SW 1271 (cell line): ENCODE measurements around the gene SMAD3.
A peak's percentile ranks its signal among the peaks of the same experiment; 100 is the strongest.

Source experiments
- DNase-seq, 2 experiments: peaks; one replicate each; lab custom pipeline; 2025; lab: John Stamatoyannopoulos, UW

The SMAD3 gene

GRCh38 chr15:67082007-67082536, 16.7 kb downstream of the SMAD3 start:
- DNase-seq = no peak

GRCh38 chr15:67083135-67083762, 17.8 kb downstream of the SMAD3 start:
- DNase-seq = no peak

GRCh38 chr15:67084561-67084960, 19.2 kb downstream of the SMAD3 start:
- DNase-seq = no peak

DNA sequence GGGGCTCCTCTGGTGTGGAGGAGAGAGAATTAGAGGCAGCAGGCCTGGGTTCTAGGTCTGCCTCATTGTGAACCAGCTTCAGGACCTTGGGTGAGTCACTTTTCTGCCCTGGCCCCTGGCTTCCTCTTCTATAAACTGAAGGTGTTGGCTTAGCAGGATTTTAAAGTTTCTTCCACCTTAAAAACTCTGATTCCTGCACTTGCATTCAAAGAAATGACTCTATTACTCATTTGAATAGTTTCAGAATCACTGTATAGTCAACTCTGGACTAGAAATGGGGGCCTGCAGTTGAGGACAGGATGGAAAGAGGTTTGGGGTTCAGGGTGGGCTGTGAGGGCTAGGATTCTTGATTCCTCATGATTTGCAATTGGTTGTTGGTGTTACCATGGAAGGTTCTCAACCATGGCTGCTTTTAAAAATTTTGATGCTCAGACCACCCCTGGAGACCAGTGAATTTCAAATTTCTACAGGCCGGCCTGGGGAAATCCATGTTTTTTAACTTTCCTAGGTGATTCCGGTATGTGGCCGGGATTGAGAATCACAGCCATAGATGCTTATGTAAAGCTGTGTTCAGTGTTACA, 19.9 kb downstream of the SMAD3 start:
- DNase-seq = no peak

DNA sequence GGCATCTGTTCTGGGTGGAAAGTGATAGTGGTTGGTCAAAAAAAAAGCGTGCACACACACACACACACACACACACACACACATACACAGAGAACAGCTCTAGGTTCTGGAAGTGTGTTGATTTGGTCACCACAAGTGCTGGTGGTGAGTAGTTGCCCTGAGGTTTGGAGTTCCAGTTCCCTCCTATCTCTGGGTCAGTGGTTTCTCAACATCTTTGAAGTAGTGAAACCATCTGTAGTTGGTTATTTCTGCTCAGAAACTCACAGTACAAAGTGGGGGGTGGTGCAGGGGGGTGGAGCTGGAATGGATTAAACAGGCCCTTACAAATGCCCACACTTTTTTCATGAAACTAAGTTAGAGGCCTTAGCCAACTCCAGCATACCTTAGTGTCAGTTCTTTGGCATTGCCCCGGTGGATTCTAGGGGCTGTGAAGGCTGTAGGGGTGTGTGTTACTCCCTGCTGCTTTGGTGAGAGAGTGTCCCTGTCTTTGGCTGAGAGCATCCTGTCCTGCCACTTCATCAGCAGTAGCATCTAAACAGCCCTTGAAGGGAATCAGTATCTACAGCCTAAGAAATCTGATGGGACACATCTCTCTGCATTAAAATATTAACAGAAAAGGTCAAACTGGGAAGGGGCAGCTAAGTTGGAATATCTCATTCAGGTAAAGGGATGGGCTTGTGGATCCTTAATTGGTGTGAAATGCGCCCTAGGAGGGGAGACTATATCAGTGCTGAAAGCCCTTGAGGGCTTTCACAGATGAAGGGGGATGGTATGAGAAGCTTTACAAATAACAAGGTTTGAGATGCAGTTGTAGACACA, 20.6 kb downstream of the SMAD3 start:
- no peak for DNase-seq

DNA sequence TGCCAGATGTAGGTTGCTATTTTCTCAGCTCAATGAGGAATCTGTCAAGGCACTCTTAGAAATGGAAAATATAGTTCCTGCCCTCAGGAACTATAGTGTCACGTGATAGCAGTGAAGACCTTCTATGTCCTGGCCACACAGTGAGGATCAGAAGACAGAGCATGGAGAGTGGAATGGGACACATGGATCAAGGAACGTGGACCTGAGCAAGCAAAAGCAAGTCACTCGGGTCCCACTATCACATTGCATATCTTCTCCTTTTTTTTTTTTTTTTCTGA, 21.2 kb downstream of the SMAD3 start:
- DNase-seq = no peak

DNA sequence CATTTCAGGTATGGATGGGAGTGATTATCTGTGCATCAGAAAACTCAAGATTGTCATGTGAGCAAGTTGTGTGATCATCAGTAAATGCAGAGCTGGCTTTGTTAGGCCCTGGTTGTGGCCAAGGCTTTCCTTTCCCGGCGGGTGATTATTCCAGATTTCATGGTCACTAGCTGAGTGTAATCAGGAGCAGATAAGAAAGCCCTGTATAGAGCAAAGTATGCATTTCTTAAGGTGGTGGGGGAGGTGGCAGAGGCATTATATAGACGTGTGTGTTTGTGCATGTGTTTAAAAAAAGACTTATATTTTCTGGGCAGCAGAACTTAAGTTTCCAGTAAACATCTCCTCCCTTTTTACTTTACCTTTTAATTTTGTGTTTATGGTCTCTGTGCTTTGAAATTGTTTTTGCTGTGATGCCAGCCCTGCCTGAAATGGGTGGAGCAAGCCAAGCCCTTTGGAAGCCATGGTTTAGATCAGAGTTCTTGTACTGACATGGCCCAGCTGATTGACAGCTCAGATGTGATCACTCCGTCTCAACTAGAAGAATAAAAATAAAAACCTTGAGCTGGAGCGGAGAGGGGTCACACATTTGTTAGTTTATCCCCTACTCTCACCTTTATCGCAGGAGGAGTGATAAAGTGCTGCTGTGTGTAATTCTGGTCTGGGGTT, 22.2 kb downstream of the SMAD3 start:
- no peak for DNase-seq

GRCh38 chr15:67089217-67090193, 24.1 kb downstream of the SMAD3 start:
- peak in 1 of 2 experiments; percentile 77 for DNase-seq

GRCh38 chr15:67090297-67091070, 25.1 kb downstream of the SMAD3 start:
- DNase-seq = no peak

DNA sequence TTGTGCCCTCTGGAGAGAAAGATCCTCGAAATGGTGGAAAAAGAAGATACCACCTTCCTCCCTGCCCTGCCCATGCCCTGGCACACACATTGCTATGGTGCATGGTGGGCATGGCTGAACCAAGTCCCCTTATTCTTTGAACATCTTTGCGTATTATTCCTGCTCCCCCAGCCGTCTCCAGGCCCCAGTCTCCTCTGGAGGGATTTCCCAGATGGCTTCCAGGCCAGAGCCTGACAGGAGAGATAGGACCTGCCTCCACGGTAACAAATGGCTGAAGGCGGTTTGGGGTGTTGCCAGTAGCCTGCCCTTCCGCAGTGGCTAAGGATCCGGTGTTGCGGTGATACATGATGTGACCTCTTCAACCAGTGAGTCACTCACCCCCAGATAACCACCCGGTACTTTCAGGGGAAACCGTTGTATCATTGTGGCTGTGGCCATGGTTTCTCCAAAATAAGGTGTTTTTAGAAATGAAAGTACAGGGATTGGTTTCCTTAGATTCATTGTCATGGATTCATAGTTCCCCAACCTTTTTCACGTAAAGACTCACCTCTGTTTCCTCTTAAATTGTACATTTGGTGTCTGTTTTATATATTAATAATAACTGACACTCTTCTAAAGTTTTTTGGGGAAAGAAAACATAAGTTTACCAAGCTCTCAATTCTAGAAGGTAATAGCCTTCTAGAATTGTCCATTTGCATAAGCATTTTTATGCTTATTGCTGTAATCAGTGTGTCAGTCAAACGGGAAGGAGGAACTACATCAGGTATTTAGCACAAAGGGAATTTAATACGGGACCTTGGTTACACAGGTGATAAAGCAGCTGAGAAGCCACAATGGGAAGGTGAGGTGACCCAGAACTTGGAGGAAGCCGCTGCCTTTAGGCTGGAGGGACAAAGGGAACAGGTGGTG, 25.9 kb downstream of the SMAD3 start:
- peak; percentile 91 to 98 for DNase-seq

GRCh38 chr15:67091980-67092677, 26.7 kb downstream of the SMAD3 start:
- no peak for DNase-seq

GRCh38 chr15:67092752-67093503, 27.5 kb downstream of the SMAD3 start:
- DNase-seq = no peak

DNA sequence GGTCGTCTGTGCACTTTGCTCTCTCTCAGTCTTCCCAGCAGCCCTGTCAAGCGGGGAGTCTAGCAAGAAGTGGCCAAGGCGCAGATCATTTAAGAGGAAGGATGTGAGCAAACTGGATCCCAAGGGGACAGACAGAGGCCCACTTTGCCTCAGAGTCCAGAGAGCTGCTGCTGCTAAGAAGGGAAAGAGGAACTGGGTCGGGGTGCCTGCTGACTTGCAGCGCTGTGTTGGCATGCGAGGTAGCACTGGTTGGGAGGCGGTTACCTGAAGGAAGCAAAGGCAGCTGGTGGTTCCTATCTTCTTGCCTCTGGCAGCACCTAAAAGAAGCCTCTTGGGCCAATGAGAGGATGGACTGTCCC, 28.1 kb downstream of the SMAD3 start:
- no peak for DNase-seq

- DNase-seq = no peak
These were observed 28.8 kb downstream of the SMAD3 start for GRCh38 chr15:67094001-67094826.

DNA sequence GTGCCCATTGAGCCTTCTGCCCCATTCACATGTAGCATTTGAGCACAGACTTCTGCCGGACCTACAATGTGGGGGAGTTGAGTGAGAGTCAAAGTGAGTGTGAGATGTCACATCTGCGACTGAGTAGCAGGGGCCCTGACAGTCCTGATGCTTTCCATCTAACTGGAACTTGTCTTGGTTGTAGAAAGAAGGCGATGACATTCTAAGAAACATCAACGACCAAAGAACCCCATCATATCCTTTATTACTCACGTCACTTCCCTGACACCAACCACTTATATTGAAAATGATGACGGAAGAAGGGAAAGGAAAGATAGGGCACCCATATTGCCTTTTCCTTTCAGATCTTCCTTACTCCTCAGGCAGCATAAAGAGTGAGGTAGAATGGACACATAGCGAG, 30.5 kb downstream of the SMAD3 start:
- no peak for DNase-seq

GRCh38 chr15:67096546-67097294, 31.3 kb downstream of the SMAD3 start:
- peak in 1 of 2 experiments; percentile 55 for DNase-seq

- no peak for DNase-seq
These were observed 32.0 kb downstream of the SMAD3 start for GRCh38 chr15:67097424-67097823.
